GM23248 (cell line): Measurements from ENCODE around the gene AP3D1.

ENCODE experiments used
- EZH2 ChIP-seq: fragments of 200-600 bp; sonication (generic); IDR thresholded peaks from 2 replicates; pipeline ENCODE4 v1.6.1; 2018; ENCODE audit warnings: antibody characterized with exemption, mild to moderate bottlenecking; ENCODE audit not compliant: insufficient read depth, poor library complexity, severe bottlenecking
- EZH2phosphoT487 ChIP-seq: fragments of 200-600 bp; sonication (generic); IDR thresholded peaks from 2 replicates; pipeline ENCODE4 v1.6.1; 2018; ENCODE audit warnings: antibody characterized with exemption, moderate library complexity, mild to moderate bottlenecking, low read depth; ENCODE audit not compliant: insufficient read depth

GRCh38 chr19:2144190-2144589, 7.2 kb downstream of the AP3D1 start:
- TF ChIP-seq EZH2: no peak
- no peak for TF ChIP-seq EZH2phosphoT487
